NCI-H1694 treated with DMSO at 0.1 percent for 48 hours (cell line): ENCODE data around the gene ESM1.
A peak's percentile ranks its signal among the peaks of the same experiment; 100 is the strongest.

Experiments
- DNase-seq: peaks from one replicate; lab custom pipeline; 2025; lab: John Stamatoyannopoulos, UW

Gene ESM1

DNA sequence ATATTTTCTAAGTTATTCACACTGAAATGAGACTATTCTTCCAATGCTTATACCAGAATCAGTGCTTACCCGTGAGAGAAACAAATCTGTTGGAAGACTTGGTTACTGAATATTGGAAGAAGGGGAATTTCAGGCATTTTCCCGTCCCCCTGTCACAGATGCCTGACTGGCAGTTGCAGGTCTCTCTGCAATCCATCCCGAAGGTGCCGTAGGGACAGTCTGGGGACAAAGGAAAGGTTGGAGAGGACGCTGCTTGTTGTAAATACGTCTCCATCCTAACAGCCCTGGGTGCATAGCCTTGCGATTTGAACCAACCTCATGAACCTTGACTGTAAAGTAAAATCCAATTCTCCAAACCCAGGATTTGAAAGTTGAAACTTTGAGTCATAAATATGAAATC lies 3.5 kb downstream of the ESM1 start:
- no peak for DNase-seq

- no peak for DNase-seq
These were observed 9.7 kb downstream of the ESM1 start for GRCh38 chr5:54975701-54976100.

DNA sequence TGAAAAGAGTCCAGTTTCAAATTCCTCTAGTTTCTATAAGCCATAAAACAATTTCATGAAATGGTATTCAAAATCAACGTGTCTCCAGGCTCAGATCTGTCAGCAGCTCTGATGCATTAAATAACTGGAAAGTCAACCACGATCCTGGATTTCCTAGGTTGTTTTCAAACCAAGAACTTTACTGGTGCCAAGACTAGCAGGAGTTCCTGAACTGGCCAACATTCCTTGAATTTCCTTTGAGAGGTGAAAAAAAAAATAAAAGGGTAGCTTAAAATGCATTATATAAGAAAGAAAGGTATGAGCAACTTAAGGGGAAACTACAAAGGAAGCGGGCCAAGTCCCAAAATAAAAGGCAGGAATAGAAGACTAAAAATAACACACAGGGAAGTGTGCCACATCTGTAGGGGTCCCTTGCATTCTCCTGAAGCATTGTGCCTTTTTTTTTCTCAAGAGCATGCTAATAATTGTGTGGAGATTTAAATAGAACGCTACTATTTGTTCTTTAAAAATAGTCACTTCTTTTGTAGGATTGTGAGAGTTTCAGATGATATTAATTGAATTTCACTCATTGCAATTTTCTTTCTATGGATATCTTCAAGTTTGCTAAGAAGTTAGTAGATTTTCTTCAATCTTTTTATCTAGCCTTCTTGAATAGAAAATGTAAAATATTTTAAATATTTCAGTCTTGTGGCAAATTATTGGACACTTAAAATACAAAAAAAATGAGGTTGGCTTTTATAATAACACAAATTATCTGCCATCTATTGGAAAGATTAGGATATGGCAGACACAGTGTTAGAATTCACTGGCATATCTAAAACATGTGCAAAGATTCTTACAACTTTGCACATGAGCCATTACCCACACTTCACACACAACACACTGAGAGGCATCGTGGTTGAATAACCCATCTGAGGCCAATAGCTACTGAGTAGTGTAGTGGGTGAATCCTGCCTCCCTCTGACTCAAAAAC lies 15.3 kb downstream of the ESM1 start:
- no peak for DNase-seq

- DNase-seq = no peak
These were observed 16.2 kb downstream of the ESM1 start for GRCh38 chr5:54969242-54969641.

GRCh38 chr5:54965806-54966205 lies 19.6 kb downstream of the ESM1 start:
- DNase-seq = no peak

DNA sequence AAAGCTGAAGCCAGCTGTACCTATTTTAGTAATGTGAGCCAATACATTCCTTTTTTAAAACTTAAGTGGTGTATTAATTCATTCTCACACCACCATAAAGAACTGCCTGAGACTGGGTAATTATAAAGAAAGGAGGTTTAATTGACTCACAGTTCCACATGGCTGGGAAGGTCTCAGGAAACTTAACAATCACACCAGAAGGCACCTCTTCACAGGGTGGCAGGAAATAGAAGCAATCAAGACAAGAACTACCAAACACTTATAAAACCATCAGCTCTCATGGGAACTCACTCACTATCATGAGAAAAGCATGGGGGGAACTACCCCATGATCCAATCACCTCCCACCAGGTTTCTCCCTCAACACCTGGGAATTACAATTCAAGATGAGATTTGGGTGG lies 21.0 kb downstream of the ESM1 start:
- DNase-seq = no peak

DNA sequence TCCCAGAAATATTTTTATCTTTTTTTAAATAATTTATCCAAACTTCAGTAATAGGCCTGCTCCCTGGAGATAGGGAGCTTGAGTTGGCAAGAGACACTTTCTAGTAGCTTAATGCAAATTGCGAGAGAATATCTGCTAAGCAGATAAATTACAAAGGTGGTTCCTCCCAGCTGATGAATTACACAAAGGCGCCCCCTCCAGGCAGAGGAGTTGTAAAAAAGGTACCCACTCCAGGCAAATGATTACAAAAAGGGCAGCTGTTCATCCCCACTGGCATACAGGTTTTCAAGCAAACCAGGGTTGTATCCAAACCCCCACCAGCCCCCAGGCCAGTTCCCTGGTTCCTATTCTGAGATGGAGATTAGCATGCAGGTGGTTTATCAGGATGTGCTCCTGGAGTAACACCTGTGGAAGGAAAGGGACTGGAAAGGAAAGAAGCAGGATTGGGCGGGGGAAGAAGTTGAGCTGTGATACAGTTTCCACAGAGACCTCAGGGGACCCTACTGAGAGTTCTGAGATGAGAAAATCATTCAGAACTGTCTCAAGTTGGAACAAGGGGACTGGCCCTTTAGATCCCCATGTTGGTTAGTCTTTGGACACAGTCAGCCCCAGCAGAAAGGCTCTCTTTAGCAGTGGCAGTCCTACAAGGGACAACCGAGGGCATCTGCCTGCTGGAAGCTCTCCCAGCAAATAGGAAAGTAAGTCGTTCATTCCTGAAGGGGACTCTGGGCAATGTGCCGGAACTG lies 25.5 kb downstream of the ESM1 start:
- peak; percentile 18 for DNase-seq

- no peak for DNase-seq
These were observed 28.5 kb downstream of the ESM1 start for GRCh38 chr5:54956922-54957321.

DNA sequence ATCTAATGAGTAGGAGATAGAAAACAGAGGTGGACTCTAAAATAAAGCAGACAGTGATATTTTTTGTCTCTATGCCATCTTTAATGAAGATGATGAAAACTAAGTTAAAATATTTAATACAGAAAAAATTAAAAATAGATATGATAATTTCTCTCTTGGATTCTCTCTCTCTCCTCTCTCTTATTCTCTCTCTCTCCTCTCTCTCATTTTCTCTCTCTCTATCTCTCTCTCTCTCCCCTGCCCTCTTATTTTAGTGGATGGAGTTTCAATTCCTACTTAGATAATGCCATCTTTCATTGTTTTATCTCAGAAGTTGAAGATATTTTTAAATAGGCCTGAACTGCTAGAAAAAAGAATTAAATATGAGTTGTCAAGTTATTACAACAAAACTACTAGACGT lies 38.2 kb downstream of the ESM1 start:
- no peak for DNase-seq

GRCh38 chr5:54946306-54946819 lies 39.0 kb downstream of the ESM1 start:
- DNase-seq = no peak

- DNase-seq = peak; percentile 13
These were observed 41.0 kb downstream of the ESM1 start for GRCh38 chr5:54944364-54944763.

- no peak for DNase-seq
These were observed 43.2 kb downstream of the ESM1 start for GRCh38 chr5:54942064-54942778.

- no peak for DNase-seq
These were observed 49.2 kb downstream of the ESM1 start for GRCh38 chr5:54936201-54936600.

DNA sequence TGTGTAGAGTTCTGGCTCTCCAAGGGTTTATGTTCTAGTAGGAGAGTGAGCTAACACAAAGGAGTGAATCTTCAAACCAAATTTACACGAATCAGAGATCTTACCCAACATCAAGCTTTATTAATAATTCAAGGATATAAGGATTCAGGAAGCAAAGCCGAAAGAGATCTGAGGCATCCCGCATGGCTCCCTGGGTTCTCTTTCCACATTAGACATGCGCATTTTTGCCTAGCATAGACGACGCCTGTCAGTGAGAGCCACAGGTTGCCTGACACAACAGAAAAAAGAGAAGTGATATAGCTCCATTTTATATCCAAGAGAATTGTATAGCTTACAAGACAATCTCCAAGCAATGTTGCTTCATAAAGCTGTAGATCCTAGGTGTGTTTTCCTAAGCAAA lies 52.6 kb downstream of the ESM1 start:
- DNase-seq = no peak

GRCh38 chr5:54930736-54931135 lies 54.7 kb downstream of the ESM1 start:
- DNase-seq = no peak
